HUES6 (cell line): ENCODE measurements around the gene VAV2.

Experiments
- H3K27ac ChIP-seq: 2 replicates; pipeline ENCODE4 v1.7.0; 2013; ENCODE audit warnings: low read depth, mild to moderate bottlenecking, low read length, inconsistent platforms
- H3K27me3 ChIP-seq: 2 replicates; pipeline ENCODE4 v1.6.1; 2013; ENCODE audit warnings: low read length; ENCODE audit not compliant: control insufficient read depth, insufficient read depth
- H3K36me3 ChIP-seq: 2 replicates; pipeline ENCODE4 v1.6.1; 2013; ENCODE audit warnings: low read length; ENCODE audit not compliant: control insufficient read depth, insufficient read depth
- H3K4me1 ChIP-seq: 2 replicates; pipeline ENCODE4 v1.6.1; 2013; ENCODE audit warnings: low read length; ENCODE audit not compliant: control insufficient read depth, insufficient read depth
- H3K4me3 ChIP-seq: 2 replicates; pipeline ENCODE4 v1.5.1; 2013; ENCODE audit warnings: low read depth, low read length
- H3K9ac ChIP-seq: one replicate; pipeline ENCODE4 v1.6.1; 2013; ENCODE audit warnings: mild to moderate bottlenecking, low read length
- H3K9me3 ChIP-seq: 2 replicates; pipeline ENCODE4 v1.6.1; 2013; ENCODE audit warnings: low read depth, low read length; ENCODE audit not compliant: control insufficient read depth, insufficient read depth

VAV2 gene

DNA sequence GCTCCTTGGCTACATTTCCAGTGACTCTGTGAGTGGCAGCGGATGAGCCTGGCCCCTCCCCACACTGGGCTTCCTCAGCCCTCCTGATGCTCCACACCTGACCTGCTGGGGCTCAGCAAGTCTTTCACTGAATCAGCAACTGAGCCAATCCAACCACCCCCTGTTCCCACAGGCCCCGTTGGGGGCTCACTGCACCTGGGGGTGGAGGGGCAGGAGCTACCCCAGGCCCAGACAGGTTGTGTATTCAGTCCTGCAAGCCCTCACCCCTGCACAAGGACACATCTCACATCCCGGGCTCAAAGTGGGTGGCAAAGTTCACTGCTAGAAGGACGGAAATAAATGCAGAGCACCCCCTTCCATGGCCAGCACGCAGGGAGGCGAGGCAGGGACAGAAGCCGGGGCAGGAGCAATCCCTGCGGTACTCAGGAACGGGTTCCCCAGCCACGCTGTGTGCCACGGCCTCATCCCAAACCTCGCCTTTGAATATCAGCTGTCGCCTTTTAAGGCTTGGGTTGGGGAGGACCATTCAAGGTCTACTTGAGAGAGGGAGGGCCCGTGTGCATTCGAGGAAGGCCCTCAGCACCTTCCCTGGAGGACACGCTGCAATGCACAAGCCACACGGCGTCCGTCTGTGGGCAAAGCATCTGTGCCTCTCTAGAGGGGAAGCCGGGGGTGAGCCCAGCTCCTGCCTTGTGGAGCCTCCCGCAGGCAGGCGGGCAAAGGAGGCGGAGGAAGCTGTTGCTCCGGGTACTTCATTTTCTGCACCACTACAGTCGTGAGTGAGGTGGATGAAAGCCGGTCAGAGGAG is 179.0 kb downstream of the VAV2 start:
- H3K4me3 ChIP-seq = no peak overlapping the region
- 0 out of 2 replicates have a peak overlapping the region, but pooled peaks have one; percentile 46 for H3K27ac ChIP-seq
- H3K9ac ChIP-seq = no peak overlapping the region
- no peaks in the 10 kb centered on the region for H3K27me3 ChIP-seq
- H3K36me3 ChIP-seq = peaks cover 29% of the 10 kb centered on the region
- no peaks in the 10 kb centered on the region for H3K9me3 ChIP-seq
- H3K4me1 ChIP-seq = no peaks in the 10 kb centered on the region

GRCh38 chr9:133812077-133812868 is 179.9 kb downstream of the VAV2 start:
- no peak overlapping the region for H3K4me3 ChIP-seq
- no peaks in the 10 kb centered on the region for H3K4me1 ChIP-seq
- no peaks in the 10 kb centered on the region for H3K27me3 ChIP-seq
- no peak overlapping the region for H3K9ac ChIP-seq
- H3K9me3 ChIP-seq = no peaks in the 10 kb centered on the region
- peak overlapping the region; percentile 46; the same call in 1 of the 2 replicates for H3K27ac ChIP-seq
- H3K36me3 ChIP-seq = peaks cover 38% of the 10 kb centered on the region

- H3K4me1 ChIP-seq = no peaks in the 10 kb centered on the region
- H3K4me3 ChIP-seq = no peak overlapping the region
- peaks cover 46% of the 10 kb centered on the region for H3K36me3 ChIP-seq
- H3K27me3 ChIP-seq = no peaks in the 10 kb centered on the region
- no peaks in the 10 kb centered on the region for H3K9me3 ChIP-seq
- H3K9ac ChIP-seq = no peak overlapping the region
- H3K27ac ChIP-seq = no peak overlapping the region
Measured at GRCh38 chr9:133811471-133811870, 180.7 kb downstream of the VAV2 start.

- H3K4me3 ChIP-seq = no peak overlapping the region
- no peaks in the 10 kb centered on the region for H3K9me3 ChIP-seq
- H3K27me3 ChIP-seq = no peaks in the 10 kb centered on the region
- H3K27ac ChIP-seq = no peak overlapping the region
- no peaks in the 10 kb centered on the region for H3K4me1 ChIP-seq
- H3K9ac ChIP-seq = no peak overlapping the region
- H3K36me3 ChIP-seq = peaks cover 46% of the 10 kb centered on the region
Measured at GRCh38 chr9:133810556-133811195, 181.4 kb downstream of the VAV2 start.

DNA sequence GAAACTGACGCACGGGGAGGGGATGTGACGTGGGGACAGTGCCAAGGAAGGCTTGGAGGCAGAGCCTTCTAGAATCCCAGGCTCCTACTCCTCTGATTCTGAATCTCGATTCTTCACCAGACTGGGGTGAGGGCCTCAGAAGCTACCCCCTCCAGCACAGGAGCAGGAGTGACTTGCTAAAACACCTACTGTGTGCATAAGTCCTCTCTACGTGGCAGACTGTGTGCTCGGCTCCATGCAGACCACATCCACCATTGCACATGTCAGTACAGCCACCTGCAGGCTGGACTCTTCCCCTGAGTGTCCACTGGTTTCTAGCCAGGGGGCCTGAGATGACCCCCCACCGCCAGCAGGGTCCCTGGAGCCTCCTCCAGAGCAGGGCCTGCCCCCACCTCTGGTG is 182.8 kb downstream of the VAV2 start:
- Histone ChIP-seq H3K4me1 (no peaks in the 10 kb centered on the region), H3K9me3 (no peaks in the 10 kb centered on the region), H3K27me3 (no peaks in the 10 kb centered on the region), H3K36me3 (peaks cover 48% of the 10 kb centered on the region), H3K27ac (no peak overlapping the region), H3K4me3 (no peak overlapping the region), H3K9ac (no peak overlapping the region)

DNA sequence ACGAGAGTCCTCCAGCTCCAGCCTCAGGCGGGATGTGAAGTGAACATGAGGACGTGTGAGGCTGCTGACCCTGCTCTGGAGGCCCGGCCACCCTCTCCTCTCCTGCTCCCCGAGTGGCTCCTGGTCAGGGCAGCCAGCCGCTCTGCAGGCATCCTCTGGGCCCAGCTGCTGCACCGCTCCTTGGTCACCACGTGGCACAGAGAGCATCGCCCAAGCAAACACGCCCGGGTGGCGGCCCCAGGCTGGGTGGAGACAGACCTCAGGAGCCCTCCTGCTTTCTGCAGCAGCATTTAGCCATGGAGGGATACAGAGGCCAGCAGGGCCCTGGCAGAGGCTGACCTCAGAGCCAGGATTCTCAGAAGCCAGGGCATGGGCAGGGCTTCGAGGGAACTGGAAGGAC is 184.3 kb downstream of the VAV2 start:
- H3K36me3 ChIP-seq = peaks cover 47% of the 10 kb centered on the region
- H3K27me3 ChIP-seq = no peaks in the 10 kb centered on the region

GRCh38 chr9:133807037-133807436 is 185.1 kb downstream of the VAV2 start:
- Histone ChIP-seq H3K27me3 (no peaks in the 10 kb centered on the region), H3K9ac (no peak overlapping the region), H3K4me1 (0 out of 2 replicates have a peak, but pooled peaks cover 3% of the 10 kb centered on the region), H3K27ac (no peak overlapping the region), H3K9me3 (no peaks in the 10 kb centered on the region), H3K36me3 (peaks cover 47% of the 10 kb centered on the region), H3K4me3 (no peak overlapping the region)

More for the DNA sequence above, 184.3 kb downstream of the VAV2 start:
- H3K9me3 ChIP-seq = no peaks in the 10 kb centered on the region
- no peak overlapping the region for H3K4me3 ChIP-seq
- H3K9ac ChIP-seq = no peak overlapping the region
- 0 out of 2 replicates have a peak, but pooled peaks cover 3% of the 10 kb centered on the region for H3K4me1 ChIP-seq
- no peak overlapping the region for H3K27ac ChIP-seq

GRCh38 chr9:133806623-133807010 is 185.5 kb downstream of the VAV2 start:
- Histone ChIP-seq H3K36me3 (peaks cover 47% of the 10 kb centered on the region), H3K27me3 (no peaks in the 10 kb centered on the region), H3K4me3 (no peak overlapping the region), H3K9ac (no peak overlapping the region), H3K4me1 (0 out of 2 replicates have a peak, but pooled peaks cover 3% of the 10 kb centered on the region), H3K27ac (no peak overlapping the region), H3K9me3 (no peaks in the 10 kb centered on the region)

- H3K9ac ChIP-seq = no peak overlapping the region
- H3K4me1 ChIP-seq = 0 out of 2 replicates have a peak, but pooled peaks cover 3% of the 10 kb centered on the region
- peaks cover 51% of the 10 kb centered on the region for H3K36me3 ChIP-seq
- H3K27me3 ChIP-seq = no peaks in the 10 kb centered on the region
- H3K27ac ChIP-seq = no peak overlapping the region
- no peaks in the 10 kb centered on the region for H3K9me3 ChIP-seq
- no peak overlapping the region for H3K4me3 ChIP-seq
Measured at GRCh38 chr9:133805876-133806622, 186.1 kb downstream of the VAV2 start.

DNA sequence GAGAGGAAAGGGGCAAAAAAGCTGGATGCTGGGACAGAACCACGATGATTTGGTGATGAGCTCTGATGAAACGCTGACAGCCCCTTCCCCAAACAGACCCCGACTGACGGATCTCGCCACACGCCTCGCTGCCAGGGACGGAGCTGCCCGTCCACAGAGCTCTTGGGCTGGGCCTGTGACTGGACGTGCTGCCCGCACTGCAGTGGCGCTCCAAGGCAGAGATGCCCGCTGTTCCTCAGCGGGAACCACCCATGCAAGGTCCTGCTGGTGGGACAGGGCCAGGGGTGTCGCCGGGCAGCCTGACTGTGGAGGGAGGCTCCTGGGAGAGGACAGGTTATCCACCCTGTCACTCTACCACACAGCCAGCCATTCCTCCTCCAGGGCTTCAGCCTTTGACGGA is 187.9 kb downstream of the VAV2 start:
- Histone ChIP-seq H3K4me1 (0 out of 2 replicates have a peak, but pooled peaks cover 3% of the 10 kb centered on the region), H3K4me3 (no peak overlapping the region), H3K9me3 (no peaks in the 10 kb centered on the region), H3K9ac (no peak overlapping the region), H3K36me3 (peaks cover 37% of the 10 kb centered on the region), H3K27ac (no peak overlapping the region), H3K27me3 (no peaks in the 10 kb centered on the region)
